GM12878 (cell line): ENCODE measurements around the gene EPN1. TPM values are rescaled to one million over a fixed set of nuclear protein-coding genes. Genes with fewer than 3 reads are reported as not detected.
A peak's percentile ranks its signal among the peaks of the same experiment; 100 is the strongest.

Source experiments
- ATAC-seq: fragments of 200-7000 bp; cut with Tn5 transposase; 3 replicates; pipeline ENCODE4 v1.9.1; 2020; ENCODE audit warnings: mild to moderate bottlenecking, moderate library complexity
- BruUV-seq: library from RNA; stranded (reverse); fragments of 400-500 nt; replicated peaks from 2 replicates; lab custom pipeline; 2021; lab: Mats Ljungman, UMichigan
- CTCF ChIA-PET: fragments of 300-600 bp; sonication (Branson Sonifier 250); formaldehyde crosslinking; extraction: SDS; loops from one replicate; lab custom pipeline; 2021; ENCODE audit warnings: inconsistent platforms; lab: Yijun Ruan, JAX
- POLR2A ChIA-PET: fragments of 350-600 bp; formaldehyde crosslinking; extraction: SDS; loops from one replicate; lab custom pipeline; 2021; ENCODE audit warnings: inconsistent platforms; lab: Charles Lee
- RAD21 ChIA-PET: fragments of 300-600 bp; sonication (Branson Sonifier 250); formaldehyde crosslinking; loops from one replicate; lab custom pipeline; 2023; ENCODE audit warnings: antibody characterized with exemption; ENCODE audit not compliant: unreplicated experiment; lab: Charles Lee
- SMC1A ChIA-PET: fragments of 300-600 bp; sonication (Branson Sonifier 250); formaldehyde crosslinking; loops from one replicate; lab custom pipeline; 2023; ENCODE audit not compliant: unreplicated experiment, uncharacterized antibody; lab: Charles Lee
- DNase-seq: peaks from one replicate; pipeline ENCODE4 v3.0.0-alpha.2; 2011; ENCODE audit warnings: low read depth, low spot score
- FAIRE-seq: peaks from 3 replicates; lab custom pipeline; 2011; peaks lifted over from hg19 to GRCh38; lab: Jason Lieb, UNC
- H2AFZ ChIP-seq: 2 replicates; pipeline ENCODE4 v1.6.0; 2011; ENCODE audit warnings: low read depth, low read length, control low read depth; ENCODE audit not compliant: control insufficient read depth
- H3K27ac ChIP-seq: 2 replicates; pipeline ENCODE4 v1.5.1; 2011; ENCODE audit warnings: control low read depth; ENCODE audit not compliant: control insufficient read depth, insufficient read depth
- H3K27me3 ChIP-seq, 2 experiments: replicated peaks in 1 of 2; 2 replicates each; pipeline versions ENCODE4 v1.6.0 to v1.6.1; 2011; ENCODE audit warnings: low read length in 1 of 2; ENCODE audit not compliant: control insufficient read depth in 2 of 2, insufficient read depth in 2 of 2
- H3K36me3 ChIP-seq, 2 experiments: 2 replicates each; pipeline ENCODE4 v1.5.1; 2011; ENCODE audit warnings: low read length in 1 of 2; ENCODE audit not compliant: control insufficient read depth in 2 of 2, insufficient read depth in 2 of 2
- H3K4me1 ChIP-seq: 2 replicates; pipeline ENCODE4 v1.6.1; 2011; ENCODE audit warnings: mild to moderate bottlenecking, low read length, moderate library complexity, mixed read lengths; ENCODE audit not compliant: control insufficient read depth, insufficient read depth
- H3K4me2 ChIP-seq: 2 replicates; pipeline ENCODE4 v1.6.0; 2011; ENCODE audit warnings: control low read depth; ENCODE audit not compliant: control insufficient read depth, insufficient read depth
- H3K4me3 ChIP-seq: fragments of 200-600 bp; sonication (generic); 2 replicates; pipeline ENCODE4 v1.5.1; 2016
- H3K79me2 ChIP-seq: 2 replicates; pipeline ENCODE4 v1.6.0; 2011; ENCODE audit warnings: low read length; ENCODE audit not compliant: control insufficient read depth, insufficient read depth
- H3K9ac ChIP-seq: 2 replicates; pipeline ENCODE4 v1.8.0; 2011; ENCODE audit warnings: low read length, control low read depth, mixed read lengths; ENCODE audit not compliant: control insufficient read depth, insufficient read depth
- H3K9me3 ChIP-seq: replicated peaks from 3 replicates; pipeline ENCODE4 v1.5.1; 2011; ENCODE audit warnings: mild to moderate bottlenecking, low read length; ENCODE audit not compliant: control insufficient read depth, insufficient read depth
- H4K20me1 ChIP-seq: 2 replicates; pipeline ENCODE4 v1.6.0; 2011; ENCODE audit not compliant: control insufficient read depth, insufficient read depth
- CEBPZ ChIP-seq: fragments of 150-350 bp; IDR thresholded peaks from 2 replicates; pipeline ENCODE4 v1.6.1; 2016; ENCODE audit warnings: low read depth, low read length
- CREM ChIP-seq: IDR thresholded peaks from 2 replicates; pipeline ENCODE4 v1.6.1; 2014; ENCODE audit warnings: antibody characterized with exemption, low read depth
- HDGF ChIP-seq: fragments of 450-650 bp; IDR thresholded peaks from 2 replicates; pipeline ENCODE4 v1.6.1; 2016; ENCODE audit warnings: antibody characterized with exemption
- MTA3 ChIP-seq: IDR thresholded peaks from 2 replicates; pipeline ENCODE4 v1.6.1; 2012; ENCODE audit warnings: low read length, inconsistent platforms, borderline replicate concordance
- NBN ChIP-seq: fragments of 450-650 bp; IDR thresholded peaks from 2 replicates; pipeline ENCODE4 v1.6.1; 2016
- NFXL1 ChIP-seq: fragments of 450-650 bp; IDR thresholded peaks from 2 replicates; pipeline ENCODE4 v1.6.1; 2017; ENCODE audit warnings: antibody characterized with exemption, mild to moderate bottlenecking, borderline replicate concordance
- SMAD1 ChIP-seq: fragments of 450-650 bp; IDR thresholded peaks from 2 replicates; pipeline ENCODE4 v1.6.1; 2018; ENCODE audit warnings: mild to moderate bottlenecking, low read depth; ENCODE audit not compliant: partially characterized antibody
- SPI1 ChIP-seq: IDR thresholded peaks from 2 replicates; pipeline ENCODE4 v1.6.1; 2011; ENCODE audit warnings: low read depth, mild to moderate bottlenecking, low read length, moderate library complexity, borderline replicate concordance; ENCODE audit not compliant: insufficient read depth
- ZBTB4 ChIP-seq: fragments of 450-650 bp; formaldehyde crosslinking; IDR thresholded peaks from 2 replicates; pipeline ENCODE4 v1.4.0; 2022; ENCODE audit warnings: mild to moderate bottlenecking, moderate library complexity
- WGBS: methylation state at CpG from one replicate; pipeline ENCODE4 v1.1.6; 2016; ENCODE audit warnings: low lambda C conversion rate; ENCODE audit not compliant: insufficient replicate concordance, insufficient coverage; ENCODE audit errors: missing lambda C conversion rate; 5-methylcytosine and 5-hydroxymethylcytosine counted together
- in situ Hi-C: fragments of 300-500 bp; cut with MboI; formaldehyde crosslinking; loops from 9 replicates; pipeline ENCODE4 v1.14.3; 2018; ENCODE audit warnings: mixed read lengths
- intact Hi-C: fragments of 100-400 bp; cut with micrococcal nuclease; formaldehyde crosslinking; loops from one replicate; pipeline ENCODE4 v1.14.2; 2022; ENCODE audit not compliant: unreplicated experiment
- polyA plus RNA-seq, 11 experiments: library from polyadenylated mRNA; depleted of rRNA in 4 of 11; unstranded in 6 of 11; stranded (reverse) in 5 of 11; fragments of >200 nt; fragmentation: Nextera tagmentation in 4 of 11; fragmentation: Illumina TruSeq in 1 of 11; extraction: Ambion mirVana in 4 of 11; extraction: Trizol in 1 of 11; gene quantifications; 1 replicate in 1 of 11; 2 replicates in 10 of 11; pipeline versions ENCODE4 v1.2.1 to v1.2.3, GENCODE V29; 2011 to 2016; ENCODE audit warnings: inconsistent platforms in 2 of 11, missing spikeins in 2 of 11, low read depth in 1 of 11
- total RNA-seq, 4 experiments: library from RNA; depleted of rRNA in 3 of 4; stranded (reverse); fragments of >200 nt in 3 of 4; fragmentation: Illumina TruSeq in 1 of 4; extraction: Trizol in 1 of 4; gene quantifications; 2 replicates each; pipeline versions ENCODE4 v1.2.1 to v1.2.3, GENCODE V29; 2013 to 2021
- TF ChIP-seq, protein P1 (sequence below): fragments of 450-650 bp; IDR thresholded peaks from 2 replicates; pipeline ENCODE4 v1.6.1; 2017; ENCODE audit warnings: low read depth, mild to moderate bottlenecking, moderate library complexity
- TF ChIP-seq, protein P2 (sequence below): fragments of 450-650 bp; IDR thresholded peaks from 2 replicates; pipeline ENCODE4 v1.6.1; 2016; ENCODE audit warnings: mild to moderate bottlenecking

Gene EPN1
- total and polyA plus RNA-seq, 10 of the 15 experiments (the other 5 are each of a cell fraction or from before 2014, with no cell fraction given): 0.11 to 88.5 (median 10.6) TPM

DNA sequence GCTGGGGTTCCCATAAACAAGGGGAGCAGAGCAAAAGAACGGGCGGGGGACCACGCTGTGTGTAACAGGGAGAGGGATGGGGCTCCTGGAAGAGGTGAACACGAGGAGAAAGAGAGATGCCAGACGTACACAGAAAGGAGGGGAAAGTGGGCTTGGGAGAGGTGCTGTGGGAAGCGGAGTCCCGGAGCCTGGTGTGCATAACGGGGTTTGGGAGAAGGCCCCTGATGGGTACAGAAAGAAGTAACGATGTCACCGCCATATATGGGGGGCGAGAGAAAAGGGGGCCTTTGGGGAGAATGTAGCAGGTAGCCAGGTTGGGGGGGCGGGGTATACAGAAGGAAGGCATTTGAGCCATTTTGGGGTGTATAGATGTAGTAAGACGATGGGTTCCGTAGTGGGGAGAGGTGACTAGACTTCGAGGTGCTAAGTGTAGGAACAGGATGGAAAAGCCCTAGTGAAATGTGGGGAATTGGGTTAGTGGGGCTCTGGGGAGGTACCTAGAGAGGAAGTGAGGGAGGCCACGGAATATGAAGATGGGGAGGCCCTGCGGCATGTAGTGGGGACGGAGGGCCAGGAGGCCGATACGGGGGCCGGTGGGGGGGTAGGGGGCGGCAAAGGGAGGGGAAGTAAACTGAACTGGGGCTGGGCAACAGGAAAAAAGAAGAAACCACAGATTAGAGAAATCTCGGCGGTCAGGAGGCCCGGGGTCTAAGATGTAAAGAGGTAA lies 33.4 kb upstream of the EPN1 start:
- Histone ChIP-seq H3K27me3 (no peaks in the 10 kb centered on the region), H3K4me3 (peak overlapping the region; percentile 95), H3K4me2 (peak overlapping the region; percentile 97), H3K27ac (peak overlapping the region; percentile 64), H3K9ac (peak overlapping the region; percentile 86), H3K9me3 (no peaks in the 10 kb centered on the region), H3K4me1 (peaks cover 35% of the 10 kb centered on the region), H3K36me3 (0 out of 4 replicates have a peak, but pooled peaks cover 0 to 2% of the 10 kb centered on the region in 2 experiments), H2AFZ (peak overlapping the region; percentile 4; the same call in 1 of the 2 replicates), H4K20me1 (no peaks in the 10 kb centered on the region), H3K79me2 (peaks cover 61% of the 10 kb centered on the region)
- ChIA-PET RAD21 (interaction anchor here (1.9 to 2.4 kb wide), 2 partner anchors 9 to 13 kb away, joined by 10 to 18 read pairs; partner anchors contain the start of gene U2AF2), POLR2A (interaction anchor here (0.6 to 2.0 kb wide), 7 partner anchors 8 to 1314 kb away, joined by 3 to 11 read pairs (median 5); partner anchors contain the start of genes FIZ1 and ZNF524), CTCF (interaction anchor here (1.0 to 1.8 kb wide), 2 partner anchors 9 to 127 kb away, joined by 3 to 17 read pairs; no protein-coding TSS in a partner anchor), SMC1A (interaction anchor here (1.5 to 1.7 kb wide), 2 partner anchors 9 to 13 kb away, joined by 4 read pairs; partner anchors contain the start of gene U2AF2)
- in situ Hi-C loops: no loop called here
- WGBS: under 1% methylated on average over 19 of the region's 25 CpGs
- ATAC-seq: no peak; the same call in 2 of the 3 replicates
- no peak for DNase-seq
- intact Hi-C loops: loop anchor here (5.0 kb wide), 2 partner anchors 36 to 39 kb away; partner anchors contain the start of genes EPN1 and ZNF524
- BruUV-seq: no TSS peak
- FAIRE-seq: no peak
- 0 out of 2 replicates have a peak, but pooled peaks have one; percentile 10 for TF ChIP-seq CREM
- no peak for TF ChIP-seq NFXL1
- no peak for TF ChIP-seq CEBPZ
- TF ChIP-seq SPI1: peak; percentile 42; the same call in 1 of the 2 replicates
- TF ChIP-seq, protein P1, sequence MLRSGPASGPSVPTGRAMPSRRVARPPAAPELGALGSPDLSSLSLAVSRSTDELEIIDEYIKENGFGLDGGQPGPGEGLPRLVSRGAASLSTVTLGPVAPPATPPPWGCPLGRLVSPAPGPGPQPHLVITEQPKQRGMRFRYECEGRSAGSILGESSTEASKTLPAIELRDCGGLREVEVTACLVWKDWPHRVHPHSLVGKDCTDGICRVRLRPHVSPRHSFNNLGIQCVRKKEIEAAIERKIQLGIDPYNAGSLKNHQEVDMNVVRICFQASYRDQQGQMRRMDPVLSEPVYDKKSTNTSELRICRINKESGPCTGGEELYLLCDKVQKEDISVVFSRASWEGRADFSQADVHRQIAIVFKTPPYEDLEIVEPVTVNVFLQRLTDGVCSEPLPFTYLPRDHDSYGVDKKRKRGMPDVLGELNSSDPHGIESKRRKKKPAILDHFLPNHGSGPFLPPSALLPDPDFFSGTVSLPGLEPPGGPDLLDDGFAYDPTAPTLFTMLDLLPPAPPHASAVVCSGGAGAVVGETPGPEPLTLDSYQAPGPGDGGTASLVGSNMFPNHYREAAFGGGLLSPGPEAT: peak; percentile 15; the same call in 1 of the 2 replicates
- peak; percentile 67; the same call in 1 of the 2 replicates for TF ChIP-seq MTA3
- 0 out of 2 replicates have a peak, but pooled peaks have one; percentile 70 for TF ChIP-seq HDGF
- TF ChIP-seq NBN: peak; percentile 56; the same call in 1 of the 2 replicates
- no peak for TF ChIP-seq SMAD1
- no peak for TF ChIP-seq ZBTB4 (CRISPR knock-in tag)
- TF ChIP-seq, protein P2, sequence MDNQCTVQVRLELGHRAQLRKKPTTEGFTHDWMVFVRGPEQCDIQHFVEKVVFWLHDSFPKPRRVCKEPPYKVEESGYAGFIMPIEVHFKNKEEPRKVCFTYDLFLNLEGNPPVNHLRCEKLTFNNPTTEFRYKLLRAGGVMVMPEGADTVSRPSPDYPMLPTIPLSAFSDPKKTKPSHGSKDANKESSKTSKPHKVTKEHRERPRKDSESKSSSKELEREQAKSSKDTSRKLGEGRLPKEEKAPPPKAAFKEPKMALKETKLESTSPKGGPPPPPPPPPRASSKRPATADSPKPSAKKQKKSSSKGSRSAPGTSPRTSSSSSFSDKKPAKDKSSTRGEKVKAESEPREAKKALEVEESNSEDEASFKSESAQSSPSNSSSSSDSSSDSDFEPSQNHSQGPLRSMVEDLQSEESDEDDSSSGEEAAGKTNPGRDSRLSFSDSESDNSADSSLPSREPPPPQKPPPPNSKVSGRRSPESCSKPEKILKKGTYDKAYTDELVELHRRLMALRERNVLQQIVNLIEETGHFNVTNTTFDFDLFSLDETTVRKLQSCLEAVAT: 0 out of 2 replicates have a peak, but pooled peaks have one; percentile 28
